Mononuclear cell (primary cell): ENCODE results near the gene KRTAP12-2. TPM values are rescaled to one million over a fixed set of nuclear protein-coding genes. Genes with fewer than 3 reads are reported as not detected.

Experiments used
- H3K27me3 ChIP-seq: 2 replicates; pipeline ENCODE4 v1.6.0; 2011; ENCODE audit warnings: low read length, control low read depth; ENCODE audit not compliant: insufficient read depth
- H3K4me1 ChIP-seq: 2 replicates; pipeline ENCODE4 v1.5.1; 2011; ENCODE audit warnings: mild to moderate bottlenecking, low read length, control low read depth; ENCODE audit not compliant: insufficient read depth
- H3K4me3 ChIP-seq: 2 replicates; pipeline ENCODE4 v1.5.1; 2011; ENCODE audit warnings: mild to moderate bottlenecking, low read length, moderate library complexity
- H3K9me3 ChIP-seq: 2 replicates; pipeline ENCODE4 v1.5.1; 2011; ENCODE audit warnings: low read depth, mild to moderate bottlenecking, control low read depth, low read length
- total RNA-seq: library from RNA; depleted of rRNA; stranded (reverse); fragments of >200 nt; gene quantifications from one replicate; pipeline ENCODE4 v1.2.3, GENCODE V29; 2012

Gene KRTAP12-2
- total RNA-seq, 1 donor, result not detected

- no peaks in the 10 kb centered on the region for H3K27me3 ChIP-seq
- H3K9me3 ChIP-seq, result peaks cover 9% of the 10 kb centered on the region
- no peak overlapping the region for H3K4me3 ChIP-seq
- H3K4me1 ChIP-seq, result peaks cover 13% of the 10 kb centered on the region
Measured at GRCh38 chr21:44617071-44617501, 49.6 kb downstream of the KRTAP12-2 start.

GRCh38 chr21:44616591-44616926 is 50.2 kb downstream of the KRTAP12-2 start:
- peaks cover 9% of the 10 kb centered on the region for H3K9me3 ChIP-seq
- peaks cover 13% of the 10 kb centered on the region for H3K4me1 ChIP-seq
- H3K4me3 ChIP-seq, result no peak overlapping the region
- no peaks in the 10 kb centered on the region for H3K27me3 ChIP-seq

Other genes with a start within 250 kb of the KRTAP12-2 start
- 0.31 TPM for gene LRRC3, start 211.4 kb downstream of the KRTAP12-2 start, total RNA-seq
- not detected for gene KRTAP10-1, start 126.7 kb downstream of the KRTAP12-2 start, total RNA-seq
- not detected for gene KRTAP10-2, start 115.4 kb downstream of the KRTAP12-2 start, total RNA-seq
- not detected for gene KRTAP10-3, start 108.1 kb downstream of the KRTAP12-2 start, total RNA-seq
- not detected for gene KRTAP10-4, start 93.2 kb downstream of the KRTAP12-2 start, total RNA-seq
- gene KRTAP10-5, start 86.3 kb downstream of the KRTAP12-2 start, total RNA-seq, result not detected
- gene KRTAP10-6, start 74.4 kb downstream of the KRTAP12-2 start, total RNA-seq, result not detected
- not detected for gene KRTAP10-7, start 66.3 kb downstream of the KRTAP12-2 start, total RNA-seq
- not detected for gene KRTAP10-8, start 54.8 kb downstream of the KRTAP12-2 start, total RNA-seq
- gene KRTAP10-9, start 39.8 kb downstream of the KRTAP12-2 start, total RNA-seq, result not detected
- gene KRTAP10-10, start 29.6 kb downstream of the KRTAP12-2 start, total RNA-seq, result not detected
- not detected for gene KRTAP10-11, start 20.5 kb downstream of the KRTAP12-2 start, total RNA-seq
- not detected for gene KRTAP12-4, start 12.3 kb downstream of the KRTAP12-2 start, total RNA-seq
- gene KRTAP12-3, start 9.0 kb downstream of the KRTAP12-2 start, total RNA-seq, result not detected
- not detected for gene KRTAP12-1, start 15.2 kb upstream of the KRTAP12-2 start, total RNA-seq
- not detected for gene KRTAP10-12, start 30.2 kb upstream of the KRTAP12-2 start, total RNA-seq
- gene TSPEAR, start 44.6 kb upstream of the KRTAP12-2 start, total RNA-seq, result not detected
- gene UBE2G2, start 134.9 kb upstream of the KRTAP12-2 start, total RNA-seq, result 90.0 TPM
- gene SUMO3, start 151.1 kb upstream of the KRTAP12-2 start, total RNA-seq, result 86.3 TPM
- gene PTTG1IP, start 206.8 kb upstream of the KRTAP12-2 start, total RNA-seq, result 71.9 TPM